ENCODE results near the gene CEP112. TPM values are rescaled to one million over a fixed set of nuclear protein-coding genes. Genes with fewer than 3 reads are reported as not detected.

Gene CEP112
- total and polyA plus RNA-seq, 9 of the 15 experiments (the other 6 are each of a cell fraction or from before 2014, with no cell fraction given), result 0.84 TPM; not detected in 8

DNA sequence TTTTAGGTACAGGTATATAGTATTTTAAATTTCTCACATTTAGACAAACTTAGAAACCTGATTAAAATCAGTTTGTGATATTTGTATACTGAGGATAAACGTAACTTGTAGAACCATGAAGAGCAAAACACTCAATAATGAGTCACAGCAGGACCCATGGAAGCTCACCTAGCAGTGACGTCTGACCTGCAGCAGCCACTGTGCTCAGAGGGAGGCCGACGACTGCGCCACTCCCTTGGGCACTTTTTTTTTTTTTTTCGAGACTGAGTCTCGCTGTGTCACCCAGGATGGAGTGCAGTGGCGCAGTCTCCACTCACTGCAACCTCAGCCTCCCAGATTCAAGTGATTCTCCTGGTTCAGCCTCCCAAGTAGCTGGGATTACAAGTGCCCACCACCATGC, 524.3 kb downstream of the CEP112 start:
- POLR2A ChIA-PET, result no interaction called here
- no peak for ATAC-seq
- H3K79me2 ChIP-seq (ENCODE audit: control insufficient read depth, insufficient read depth, low read length), result no peaks in the 10 kb centered on the region
- DNase-seq (ENCODE audit: extremely low read depth in 1 of 4, low spot score in 3 of 4), result no peak
- no peaks in the 10 kb centered on the region for H3K36me3 ChIP-seq (ENCODE audit: control insufficient read depth, insufficient read depth, low read length)
- CTCF ChIA-PET (ENCODE audit: low intra/inter-chr PET ratio), result no interaction called here
- H4K20me1 ChIP-seq (replicated peaks; ENCODE audit: control insufficient read depth, insufficient read depth, low read length), result no peaks in the 10 kb centered on the region
- no peaks in the 10 kb centered on the region for H3K4me1 ChIP-seq (replicated peaks in 1 of 2; ENCODE audit: control insufficient read depth in 2 of 2, insufficient read depth in 2 of 2, low read length in 2 of 2)
- intact Hi-C loops (cut with micrococcal nuclease), result no loop called here
- no peak for TF ChIP-seq LEF1 (IDR thresholded peaks at IDR 0.05)
- TF ChIP-seq ZNF449 (CRISPR knock-in tag; IDR thresholded peaks at IDR 0.05), result no peak
- H3K27ac ChIP-seq (ENCODE audit: extremely low read depth, low read depth, low read length), result no peak overlapping the region
- no peak overlapping the region for H3K9ac ChIP-seq (ENCODE audit: insufficient read depth in 1 of 2, low read depth in 2 of 2, low read length in 2 of 2)
- 0% methylated on average over 8 of the region's 8 CpGs for WGBS (ENCODE audit: insufficient coverage, low coverage, missing lambda C conversion rate)
- no peak overlapping the region for H2AFZ ChIP-seq (ENCODE audit: low read depth, low read length)
- H3K4me2 ChIP-seq (ENCODE audit: insufficient read depth, low read length), result no peak overlapping the region
- in situ Hi-C loops (cut with MboI), result no loop called here
- no peak for FAIRE-seq
- no peak overlapping the region for H3K4me3 ChIP-seq
- no peaks in the 10 kb centered on the region for H3K9me1 ChIP-seq (ENCODE audit: control insufficient read depth, insufficient read depth, low read length)
- no peaks in the 10 kb centered on the region for H3K9me3 ChIP-seq (replicated peaks; ENCODE audit: control insufficient read depth, insufficient read depth, low read depth, low read length)
- no peaks in the 10 kb centered on the region; a peak in 1 of 5 replicates for H3K27me3 ChIP-seq (ENCODE audit: control insufficient read depth in 2 of 2, insufficient read depth in 2 of 2, low read length in 2 of 2)
- no TSS peak for BruUV-seq (replicated peaks)

DNA sequence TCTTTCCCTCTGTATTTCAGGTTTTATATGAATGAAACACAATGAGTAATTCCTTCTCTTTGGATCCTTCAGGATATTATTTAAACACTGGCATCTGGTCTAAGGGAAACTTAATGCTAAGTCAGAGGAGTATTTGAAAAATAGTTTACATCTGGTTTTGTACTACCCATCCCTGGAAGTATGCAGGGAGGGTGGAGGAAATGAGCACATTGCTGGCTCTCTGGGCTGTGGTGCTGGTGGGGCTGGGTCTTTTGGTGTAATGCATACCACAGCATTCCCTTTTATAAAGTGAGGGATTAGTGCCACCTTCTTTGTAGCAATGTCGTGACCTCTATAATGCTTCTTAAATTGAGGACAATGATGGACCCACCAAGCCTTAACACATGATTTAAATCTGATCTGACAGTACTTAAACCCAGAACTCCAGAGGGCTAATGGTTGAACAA, 525.0 kb downstream of the CEP112 start:
- no peak overlapping the region for H3K4me2 ChIP-seq (ENCODE audit: insufficient read depth, low read length)
- ChIA-PET POLR2A (no interaction called here), CTCF (ENCODE audit: low intra/inter-chr PET ratio) (no interaction called here)
- H2AFZ ChIP-seq (ENCODE audit: low read depth, low read length), result no peak overlapping the region
- H3K27ac ChIP-seq (ENCODE audit: extremely low read depth, low read depth, low read length), result no peak overlapping the region
- no peak for ATAC-seq
- WGBS (ENCODE audit: insufficient coverage, low coverage, missing lambda C conversion rate), result 0% methylated on average over 1 of the region's 1 CpG
- H3K27me3 ChIP-seq (ENCODE audit: control insufficient read depth in 2 of 2, insufficient read depth in 2 of 2, low read length in 2 of 2), result no peaks in the 10 kb centered on the region; a peak in 1 of 5 replicates
- no peaks in the 10 kb centered on the region for H3K9me1 ChIP-seq (ENCODE audit: control insufficient read depth, insufficient read depth, low read length)
- no peak overlapping the region for H3K4me3 ChIP-seq
- no peaks in the 10 kb centered on the region for H3K36me3 ChIP-seq (ENCODE audit: control insufficient read depth, insufficient read depth, low read length)
- H4K20me1 ChIP-seq (replicated peaks; ENCODE audit: control insufficient read depth, insufficient read depth, low read length), result no peaks in the 10 kb centered on the region
- DNase-seq (ENCODE audit: extremely low read depth in 1 of 4, low spot score in 3 of 4), result no peak
- no peaks in the 10 kb centered on the region for H3K9me3 ChIP-seq (replicated peaks; ENCODE audit: control insufficient read depth, insufficient read depth, low read depth, low read length)
- no peak for TF ChIP-seq NR2C1 (IDR thresholded peaks at IDR 0.05)
- no peak for TF ChIP-seq NR2C1 (tag; IDR thresholded peaks at IDR 0.05)
- no peak for TF ChIP-seq ELF2 (CRISPR knock-in tag; IDR thresholded peaks at IDR 0.05)
- no peak for TF ChIP-seq SPI1 (IDR thresholded peaks at IDR 0.05; ENCODE audit: borderline replicate concordance, low read depth, low read length)
- no peak for TF ChIP-seq ZNF644 (tag; IDR thresholded peaks at IDR 0.05; ENCODE audit: low read depth)
- TF ChIP-seq KAT8 (IDR thresholded peaks at IDR 0.05; ENCODE audit: low read depth), result no peak
- no TSS peak for BruUV-seq (replicated peaks)
- no peaks in the 10 kb centered on the region for H3K4me1 ChIP-seq (replicated peaks in 1 of 2; ENCODE audit: control insufficient read depth in 2 of 2, insufficient read depth in 2 of 2, low read length in 2 of 2)
- H3K79me2 ChIP-seq (ENCODE audit: control insufficient read depth, insufficient read depth, low read length), result no peaks in the 10 kb centered on the region
- no peak for FAIRE-seq
- in situ Hi-C loops (cut with MboI), result no loop called here
- no peak overlapping the region for H3K9ac ChIP-seq (ENCODE audit: insufficient read depth in 1 of 2, low read depth in 2 of 2, low read length in 2 of 2)
- intact Hi-C loops (cut with micrococcal nuclease), result no loop called here
